ENCODE measurements around the gene KAZN. TPM values are rescaled to one million over a fixed set of nuclear protein-coding genes. Genes with fewer than 3 reads are reported as not detected.

KAZN gene
- total and polyA plus RNA-seq, 2 of the 8 experiments (the other 6 are each of a cell fraction or from before 2014, with no cell fraction given): 3.7 to 11.8 TPM

DNA sequence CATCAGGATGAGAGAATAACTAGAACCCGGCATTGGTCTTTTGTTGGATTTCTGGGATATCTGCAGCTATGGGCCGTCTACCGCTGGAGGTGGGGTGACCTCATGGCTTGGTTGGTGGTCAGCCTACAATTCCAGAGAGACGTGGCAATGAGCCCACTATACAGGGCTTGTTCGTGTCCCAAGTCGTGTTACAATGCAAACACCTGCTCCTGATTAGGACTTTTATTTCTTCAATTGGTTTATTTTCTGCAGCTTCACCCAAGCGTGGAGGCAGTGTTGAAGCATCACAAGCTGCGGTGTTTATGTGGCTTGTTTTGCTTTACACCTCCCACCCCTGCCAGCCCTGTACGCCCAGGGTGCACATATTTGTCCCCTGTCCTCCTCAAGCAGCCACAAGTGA is 343.4 kb downstream of the KAZN start:
- Histone ChIP-seq H4K20me1 (replicated peaks in 1 of 2; ENCODE audit: control insufficient read depth in 1 of 2, insufficient read depth in 2 of 2, low read length in 2 of 2) (peaks cover 0 to 7% of the 10 kb centered on the region in 2 experiments), H2BK15ac (ENCODE audit: low read length) (no peak overlapping the region), H2AK5ac (ENCODE audit: low read depth, low read length) (no peak overlapping the region), H3K27me3 (replicated peaks in 1 of 4; ENCODE audit: control insufficient read depth in 3 of 4, extremely low read depth in 1 of 4, insufficient read depth in 3 of 4, low read length in 3 of 4) (no peaks in the 10 kb centered on the region), H3K79me1 (ENCODE audit: low read depth, low read length) (no peaks in the 10 kb centered on the region), H3K4me2 (ENCODE audit: insufficient read depth in 1 of 2, low read depth in 2 of 2, low read length in 2 of 2) (no peak overlapping the region), H3K4ac (replicated peaks; ENCODE audit: insufficient read length, low read depth, low read length) (no peak overlapping the region), H3K4me3 (ENCODE audit: extremely low read depth in 1 of 4, insufficient read depth in 2 of 4, low read depth in 3 of 4, low read length in 4 of 4) (no peak overlapping the region), H3K9ac (replicated peaks in 1 of 4; ENCODE audit: extremely low read depth in 1 of 4, low read depth in 3 of 4, low read length in 3 of 4) (no peak overlapping the region), H3K36me3 (ENCODE audit: control insufficient read depth in 2 of 4, insufficient read depth in 4 of 4, low read length in 3 of 4) (no peaks in the 10 kb centered on the region), H3K9me3 (ENCODE audit: insufficient read depth in 2 of 2, low read depth in 1 of 2, low read length in 1 of 2) (no peaks in the 10 kb centered on the region), H4K5ac (ENCODE audit: insufficient read length, low read depth, low read length) (no peak overlapping the region), H4K8ac (ENCODE audit: extremely low read depth, insufficient read depth, low read length) (no peak overlapping the region), H2AFZ (ENCODE audit: low read length) (no peak overlapping the region), H3K14ac (ENCODE audit: insufficient read length) (no peak overlapping the region), H3K4me1 (replicated peaks in 1 of 4; ENCODE audit: control insufficient read depth in 3 of 4, insufficient read depth in 4 of 4, low read length in 3 of 4) (peaks cover 9 to 27% (median 14%) of the 10 kb centered on the region in 4 experiments), H3K23ac (ENCODE audit: insufficient read length) (no peak overlapping the region), H2BK120ac (replicated peaks; ENCODE audit: low read depth, low read length) (no peak overlapping the region), H3K27ac (ENCODE audit: low read depth, low read length) (no peak overlapping the region), H4K91ac (replicated peaks; ENCODE audit: insufficient read length, low read length) (no peak overlapping the region), H3K56ac (replicated peaks; ENCODE audit: insufficient read length, low read depth, low read length) (no peak overlapping the region), H2BK12ac (ENCODE audit: low read depth, low read length) (no peak overlapping the region), H3K23me2 (ENCODE audit: low read depth, low read length) (peaks cover 2% of the 10 kb centered on the region; the same call in 1 of the 2 replicates), H2BK5ac (ENCODE audit: low read depth, low read length) (no peak overlapping the region), H3K18ac (ENCODE audit: extremely low read depth, low read length) (no peak overlapping the region), H3K79me2 (ENCODE audit: control insufficient read depth in 1 of 2, insufficient read depth in 2 of 2, low read length in 2 of 2) (no peaks in the 10 kb centered on the region), H2BK20ac (ENCODE audit: low read length) (no peak overlapping the region)
- POLR2A ChIA-PET (ENCODE audit: partially characterized antibody): interaction anchor here (1.4 kb wide), 2 partner anchors 12 to 46 kb away, joined by 3 to 4 read pairs; no protein-coding TSS in a partner anchor
- 89% methylated on average over 9 of the region's 9 CpGs; no CpG with 5 or more reads in 1 of the 2 experiments for WGBS, 2 experiments (ENCODE audit: extremely low coverage in 1 of 2, insufficient coverage in 1 of 2, insufficient read length in 1 of 2, insufficient replicate concordance in 2 of 2, low coverage in 1 of 2, low lambda C conversion rate in 2 of 2, missing lambda C conversion rate in 1 of 2)
- CTCF ChIA-PET (ENCODE audit: partially characterized antibody): interaction anchor here (0.9 to 1.2 kb wide), 2 partner anchors 31 to 137 kb away, joined by 3 to 4 read pairs; no protein-coding TSS in a partner anchor
- no peak for DNase-seq (ENCODE audit: low read depth in 1 of 2, low spot score in 2 of 2)
- FAIRE-seq: no peak
- TF ChIP-seq NRF1 (IDR thresholded peaks at IDR 0.05; ENCODE audit: low read depth, low read length) (no peak), JUN (IDR thresholded peaks at IDR 0.05; ENCODE audit: low read depth, low read length) (no peak), FOSL1 (IDR thresholded peaks at IDR 0.05; ENCODE audit: insufficient read depth, low read depth, low read length) (no peak)
